MCF 10A (cell line): ENCODE results near the gene BOLA2B. TPM values are rescaled to one million over a fixed set of nuclear protein-coding genes. Genes with fewer than 3 reads are reported as not detected.

ENCODE experiments used
- BruUV-seq: library from RNA; stranded (reverse); fragments of 400-500 nt; replicated peaks from 2 replicates; lab custom pipeline; 2021; lab: Mats Ljungman, UMichigan
- CTCF ChIA-PET: fragments of 300-600 bp; sonication (Branson Sonifier 250); formaldehyde crosslinking; extraction: SDS; loops from one replicate; lab custom pipeline; 2021; ENCODE audit warnings: antibody characterized with exemption, inconsistent platforms; lab: Yijun Ruan, JAX
- POLR2A ChIA-PET: fragments of 300-600, 350-650 bp; sonication (Branson Sonifier 250); formaldehyde crosslinking; extraction: SDS; loops from one replicate; lab custom pipeline; 2020; ENCODE audit warnings: antibody characterized with exemption, inconsistent platforms; lab: Yijun Ruan, JAX
- DNase-seq: peaks from one replicate; pipeline ENCODE4 v3.0.0-alpha.2; 2018; ENCODE audit not compliant: unreplicated experiment
- H3K27ac Mint-ChIP-seq: one replicate; pipeline ENCODE4 v1.8.0; 2022; ENCODE audit warnings: mild to moderate bottlenecking, low read depth, mixed read lengths; ENCODE audit not compliant: unreplicated experiment
- H3K27me3 Mint-ChIP-seq: one replicate; pipeline ENCODE4 v1.8.0; 2022; ENCODE audit warnings: mixed read lengths; ENCODE audit not compliant: insufficient read depth, unreplicated experiment
- H3K36me3 Mint-ChIP-seq: one replicate; pipeline ENCODE4 v1.8.0; 2022; ENCODE audit warnings: mild to moderate bottlenecking, moderate library complexity, mixed read lengths; ENCODE audit not compliant: insufficient read depth, unreplicated experiment
- H3K4me1 Mint-ChIP-seq: one replicate; pipeline ENCODE4 v1.8.0; 2022; ENCODE audit warnings: mixed read lengths; ENCODE audit not compliant: insufficient read depth, unreplicated experiment
- H3K4me3 Mint-ChIP-seq: one replicate; pipeline ENCODE4 v1.8.0; 2022; ENCODE audit warnings: mild to moderate bottlenecking, moderate library complexity, mixed read lengths; ENCODE audit not compliant: unreplicated experiment
- H3K9me3 Mint-ChIP-seq: one replicate; pipeline ENCODE4 v1.8.0; 2022; ENCODE audit warnings: mixed read lengths; ENCODE audit not compliant: unreplicated experiment
- intact Hi-C: fragments of 100-400 bp; cut with micrococcal nuclease; formaldehyde crosslinking; loops from 2 replicates; pipeline ENCODE4 v1.14.1; 2022
- total RNA-seq: library from RNA; stranded (reverse); gene quantifications from 2 replicates; pipeline ENCODE4 v1.2.3, GENCODE V29; 2022
- TF ChIP-seq, protein P1 (sequence below): fragments of 200-600 bp; IDR thresholded peaks from one replicate; pipeline ENCODE4 v1.8.0; 2022; ENCODE audit warnings: antibody characterized with exemption, mild to moderate bottlenecking; ENCODE audit not compliant: unreplicated experiment

Gene BOLA2B
- total RNA-seq, 1 experiment from 2014 or later = 132 TPM

- Mint-ChIP-seq H3K27me3 (no peaks in the 10 kb centered on the region), H3K9me3 (no peaks in the 10 kb centered on the region), H3K4me1 (peaks cover 4% of the 10 kb centered on the region), H3K36me3 (no peaks in the 10 kb centered on the region), H3K4me3 (no peak overlapping the region), H3K27ac (no peak overlapping the region)
- intact Hi-C loops = no loop called here
- no TSS peak for BruUV-seq
- CTCF ChIA-PET = interaction anchor here (0.5 to 1.2 kb wide), 6 partner anchors 16 to 753 kb away, joined by 3 to 4 read pairs (median 4); partner anchors contain the start of gene TBX6
- POLR2A ChIA-PET = no interaction called here
- DNase-seq = no peak
- TF ChIP-seq, protein P1, sequence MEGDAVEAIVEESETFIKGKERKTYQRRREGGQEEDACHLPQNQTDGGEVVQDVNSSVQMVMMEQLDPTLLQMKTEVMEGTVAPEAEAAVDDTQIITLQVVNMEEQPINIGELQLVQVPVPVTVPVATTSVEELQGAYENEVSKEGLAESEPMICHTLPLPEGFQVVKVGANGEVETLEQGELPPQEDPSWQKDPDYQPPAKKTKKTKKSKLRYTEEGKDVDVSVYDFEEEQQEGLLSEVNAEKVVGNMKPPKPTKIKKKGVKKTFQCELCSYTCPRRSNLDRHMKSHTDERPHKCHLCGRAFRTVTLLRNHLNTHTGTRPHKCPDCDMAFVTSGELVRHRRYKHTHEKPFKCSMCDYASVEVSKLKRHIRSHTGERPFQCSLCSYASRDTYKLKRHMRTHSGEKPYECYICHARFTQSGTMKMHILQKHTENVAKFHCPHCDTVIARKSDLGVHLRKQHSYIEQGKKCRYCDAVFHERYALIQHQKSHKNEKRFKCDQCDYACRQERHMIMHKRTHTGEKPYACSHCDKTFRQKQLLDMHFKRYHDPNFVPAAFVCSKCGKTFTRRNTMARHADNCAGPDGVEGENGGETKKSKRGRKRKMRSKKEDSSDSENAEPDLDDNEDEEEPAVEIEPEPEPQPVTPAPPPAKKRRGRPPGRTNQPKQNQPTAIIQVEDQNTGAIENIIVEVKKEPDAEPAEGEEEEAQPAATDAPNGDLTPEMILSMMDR = no peak
Measured at GRCh38 chr16:30187556-30187865, 6.0 kb downstream of the BOLA2B start.

DNA sequence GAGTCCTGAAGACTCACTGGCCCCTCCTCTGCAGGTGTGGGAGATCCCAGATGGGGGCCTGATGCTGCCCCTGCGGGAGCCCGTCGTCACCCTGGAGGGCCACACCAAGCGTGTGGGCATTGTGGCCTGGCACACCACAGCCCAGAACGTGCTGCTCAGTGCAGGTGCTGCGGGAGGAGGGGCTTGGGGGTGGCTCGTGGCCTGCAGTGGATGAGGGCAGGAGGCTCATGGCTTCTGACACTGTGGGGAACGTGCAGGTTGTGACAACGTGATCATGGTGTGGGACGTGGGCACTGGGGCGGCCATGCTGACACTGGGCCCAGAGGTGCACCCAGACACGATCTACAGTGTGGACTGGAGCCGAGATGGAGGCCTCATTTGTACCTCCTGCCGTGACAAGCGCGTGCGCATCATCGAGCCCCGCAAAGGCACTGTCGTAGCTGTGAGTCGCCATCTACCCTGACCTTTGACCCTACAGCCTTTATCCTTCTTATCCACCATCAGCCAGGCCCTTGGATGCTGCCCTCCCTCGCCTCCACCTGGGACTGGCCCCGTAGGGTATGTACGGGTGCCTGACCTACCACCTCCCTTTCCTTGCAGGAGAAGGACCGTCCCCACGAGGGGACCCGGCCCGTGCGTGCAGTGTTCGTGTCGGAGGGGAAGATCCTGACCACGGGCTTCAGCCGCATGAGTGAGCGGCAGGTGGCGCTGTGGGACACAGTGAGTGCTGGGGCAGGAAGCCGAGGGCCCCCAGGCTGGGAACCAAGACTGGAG, 6.5 kb downstream of the BOLA2B start:
- ChIA-PET POLR2A (no interaction called here), CTCF (interaction anchor here (0.6 to 2.4 kb wide), 6 partner anchors 15 to 310 kb away, joined by 3 to 9 read pairs (median 4); partner anchors contain the start of genes TBX6 and ZNF771)
- BruUV-seq = no TSS peak
- peak; percentile 61 for DNase-seq
- Mint-ChIP-seq H3K4me1 (peaks cover 4% of the 10 kb centered on the region), H3K4me3 (no peak overlapping the region), H3K9me3 (no peaks in the 10 kb centered on the region), H3K36me3 (no peaks in the 10 kb centered on the region), H3K27ac (no peak overlapping the region), H3K27me3 (no peaks in the 10 kb centered on the region)
- TF ChIP-seq, protein P1 = peak; percentile 78
- intact Hi-C loops = no loop called here

DNA sequence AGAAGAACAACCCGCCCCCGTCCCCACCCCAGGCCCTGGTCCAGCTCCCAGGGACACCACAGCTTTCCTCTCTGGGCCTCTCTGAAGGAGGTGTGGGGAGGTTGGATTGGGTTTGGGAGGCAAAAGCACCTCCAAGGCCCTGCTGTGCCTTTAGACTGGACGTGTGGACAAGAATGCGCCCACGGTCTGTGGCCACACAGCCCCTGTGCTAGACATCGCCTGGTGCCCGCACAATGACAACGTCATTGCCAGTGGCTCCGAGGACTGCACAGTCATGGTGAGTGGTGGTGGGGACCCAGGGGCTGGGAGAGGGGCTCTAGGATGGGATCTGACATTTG, 7.1 kb downstream of the BOLA2B start:
- DNase-seq = no peak
- ChIA-PET CTCF (interaction anchor here (0.6 to 2.4 kb wide), 4 partner anchors 31 to 194 kb away, joined by 4 to 9 read pairs (median 4); partner anchors contain the start of gene TBX6), POLR2A (no interaction called here)
- Mint-ChIP-seq H3K36me3 (no peaks in the 10 kb centered on the region), H3K4me3 (no peak overlapping the region), H3K9me3 (no peaks in the 10 kb centered on the region), H3K27ac (no peak overlapping the region), H3K27me3 (no peaks in the 10 kb centered on the region), H3K4me1 (peaks cover 4% of the 10 kb centered on the region)
- TF ChIP-seq, protein P1 = no peak
- intact Hi-C loops = no loop called here
- no TSS peak for BruUV-seq

- Mint-ChIP-seq H3K27ac (no peak overlapping the region), H3K27me3 (no peaks in the 10 kb centered on the region), H3K4me3 (no peak overlapping the region), H3K9me3 (no peaks in the 10 kb centered on the region), H3K36me3 (no peaks in the 10 kb centered on the region), H3K4me1 (peaks cover 4% of the 10 kb centered on the region)
- ChIA-PET CTCF (interaction anchor here (0.5 to 2.4 kb wide), 4 partner anchors 30 to 185 kb away, joined by 3 to 9 read pairs (median 4); partner anchors contain the start of genes TBC1D10B and TBX6), POLR2A (interaction anchor here (0.6 kb wide), 1 partner anchor 25 kb away, joined by 4 read pairs; no protein-coding TSS in a partner anchor)
- no peak for DNase-seq
- no TSS peak for BruUV-seq
- TF ChIP-seq, protein P1 = no peak
- intact Hi-C loops = no loop called here
Measured at GRCh38 chr16:30185683-30186421, 7.6 kb downstream of the BOLA2B start.
